Skeletal muscle tissue (tissue), 4 donors: ENCODE data around the gene CLCF1. TPM values are rescaled to one million over a fixed set of nuclear protein-coding genes. Genes with fewer than 3 reads are reported as not detected.

Experiments used
- H3K27ac ChIP-seq: one replicate; pipeline ENCODE4 v1.7.0; 2013; ENCODE audit warnings: mild to moderate bottlenecking, low read depth, low read length, inconsistent platforms
- H3K27me3 ChIP-seq, 3 donors: one replicate each; pipeline ENCODE4 v1.7.0; 2013; ENCODE audit warnings: low read length in 3 of 3; ENCODE audit not compliant: control insufficient read depth in 3 of 3, insufficient read depth in 3 of 3
- H3K36me3 ChIP-seq, 3 donors: one replicate each; pipeline ENCODE4 v1.7.0; 2013; ENCODE audit warnings: low read length in 3 of 3; ENCODE audit not compliant: control insufficient read depth in 3 of 3, insufficient read depth in 3 of 3
- H3K4me1 ChIP-seq, 3 donors: one replicate each; pipeline ENCODE4 v1.7.0; 2013; ENCODE audit warnings: low read length in 3 of 3, mild to moderate bottlenecking in 3 of 3; ENCODE audit not compliant: control insufficient read depth in 3 of 3, insufficient read depth in 3 of 3
- H3K4me3 ChIP-seq, 3 donors: one replicate each; pipeline ENCODE4 v1.7.0; 2013; ENCODE audit warnings: low read length in 3 of 3
- H3K9ac ChIP-seq, 3 donors: one replicate each; pipeline ENCODE4 v1.7.0; 2013; ENCODE audit warnings: low read length in 3 of 3, mild to moderate bottlenecking in 3 of 3, moderate library complexity in 2 of 3, low read depth in 1 of 3
- H3K9me3 ChIP-seq, 3 donors: one replicate each; pipeline ENCODE4 v1.7.0; 2013; ENCODE audit warnings: low read length in 3 of 3; ENCODE audit not compliant: control insufficient read depth in 3 of 3
- total RNA-seq: library from RNA; depleted of rRNA; stranded (reverse); fragments of >200 nt; gene quantifications from one replicate; pipeline ENCODE4 v1.2.3, GENCODE V29; 2014
- donor health status: Osteomylitis.

The CLCF1 gene
- total RNA-seq, 1 donor from 2014 or later, result 1.0 TPM

- peaks cover 16 to 36% (median 27%) of the 10 kb centered on the region in 3 donors for H3K4me1 ChIP-seq
- H3K4me3 ChIP-seq, result no peak overlapping the region
- H3K27me3 ChIP-seq, result peaks cover 15 to 47% (median 42%) of the 10 kb centered on the region in 3 donors
- H3K9me3 ChIP-seq, result no peaks in the 10 kb centered on the region
- no peak overlapping the region for H3K27ac ChIP-seq
- peaks cover 0 to 6% (median 5%) of the 10 kb centered on the region in 3 donors for H3K36me3 ChIP-seq
- H3K9ac ChIP-seq, result no peak overlapping the region
Measured at GRCh38 chr11:67369275-67369674, 4.1 kb downstream of the CLCF1 start.

- H3K36me3 ChIP-seq, result peaks cover 0 to 6% (median 5%) of the 10 kb centered on the region in 3 donors
- H3K9ac ChIP-seq, result no peak overlapping the region
- H3K27ac ChIP-seq, result no peak overlapping the region
- H3K4me1 ChIP-seq, result peaks cover 13 to 30% (median 23%) of the 10 kb centered on the region in 3 donors
- no peak overlapping the region for H3K4me3 ChIP-seq
- peaks cover 11 to 43% (median 37%) of the 10 kb centered on the region in 3 donors for H3K27me3 ChIP-seq
- no peaks in the 10 kb centered on the region for H3K9me3 ChIP-seq
Measured at GRCh38 chr11:67368621-67369020, 4.8 kb downstream of the CLCF1 start.

- Histone ChIP-seq H3K9ac (no peak overlapping the region), H3K36me3 (peaks cover 0 to 6% (median 5%) of the 10 kb centered on the region in 3 donors), H3K4me3 (no peak overlapping the region), H3K27ac (no peak overlapping the region), H3K4me1 (peaks cover 13 to 30% (median 23%) of the 10 kb centered on the region in 3 donors), H3K9me3 (no peaks in the 10 kb centered on the region), H3K27me3 (peaks cover 11 to 43% (median 37%) of the 10 kb centered on the region in 3 donors)
Measured at GRCh38 chr11:67367761-67368227, 5.6 kb downstream of the CLCF1 start.

- Histone ChIP-seq H3K9ac (peak overlapping the region in 1 of 3 donors; percentile 8), H3K27ac (no peak overlapping the region), H3K36me3 (peaks cover 0 to 6% (median 5%) of the 10 kb centered on the region in 3 donors), H3K4me1 (peaks cover 12 to 30% (median 23%) of the 10 kb centered on the region in 3 donors), H3K27me3 (peaks cover 11 to 43% (median 37%) of the 10 kb centered on the region in 3 donors), H3K9me3 (no peaks in the 10 kb centered on the region), H3K4me3 (no peak overlapping the region)
Measured at GRCh38 chr11:67366961-67367760, 6.2 kb downstream of the CLCF1 start.

GRCh38 chr11:67366546-67366945 is 6.9 kb downstream of the CLCF1 start:
- peaks cover 0 to 6% (median 5%) of the 10 kb centered on the region in 3 donors for H3K36me3 ChIP-seq
- H3K9me3 ChIP-seq, result no peaks in the 10 kb centered on the region
- H3K4me1 ChIP-seq, result peaks cover 7 to 24% (median 17%) of the 10 kb centered on the region in 3 donors
- H3K9ac ChIP-seq, result peak overlapping the region in 1 of 3 donors; percentile 8
- H3K4me3 ChIP-seq, result no peak overlapping the region
- peaks cover 11 to 43% (median 34%) of the 10 kb centered on the region in 3 donors for H3K27me3 ChIP-seq
- no peak overlapping the region for H3K27ac ChIP-seq

GRCh38 chr11:67365736-67366444 is 7.5 kb downstream of the CLCF1 start:
- no peak overlapping the region for H3K27ac ChIP-seq
- peaks cover 9 to 38% (median 31%) of the 10 kb centered on the region in 3 donors for H3K27me3 ChIP-seq
- no peak overlapping the region for H3K4me3 ChIP-seq
- H3K36me3 ChIP-seq, result peaks cover 0 to 6% (median 5%) of the 10 kb centered on the region in 3 donors
- H3K9ac ChIP-seq, result peak overlapping the region in 1 of 3 donors; percentile 33
- H3K4me1 ChIP-seq, result peaks cover 7 to 18% (median 13%) of the 10 kb centered on the region in 3 donors
- no peaks in the 10 kb centered on the region for H3K9me3 ChIP-seq

- peaks cover 7 to 14% (median 13%) of the 10 kb centered on the region in 3 donors for H3K4me1 ChIP-seq
- H3K9me3 ChIP-seq, result no peaks in the 10 kb centered on the region
- peaks cover 5 to 32% (median 29%) of the 10 kb centered on the region in 3 donors for H3K27me3 ChIP-seq
- no peak overlapping the region for H3K4me3 ChIP-seq
- H3K9ac ChIP-seq, result no peak overlapping the region
- peaks cover 0 to 6% (median 5%) of the 10 kb centered on the region in 3 donors for H3K36me3 ChIP-seq
- H3K27ac ChIP-seq, result no peak overlapping the region
Measured at GRCh38 chr11:67364783-67365722, 8.3 kb downstream of the CLCF1 start.

- no peak overlapping the region for H3K4me3 ChIP-seq
- H3K27ac ChIP-seq, result no peak overlapping the region
- peaks cover 7 to 13% (median 11%) of the 10 kb centered on the region in 3 donors for H3K4me1 ChIP-seq
- H3K27me3 ChIP-seq, result peaks cover 5 to 25% (median 21%) of the 10 kb centered on the region in 3 donors
- H3K36me3 ChIP-seq, result peaks cover 0 to 6% (median 5%) of the 10 kb centered on the region in 3 donors
- no peak overlapping the region for H3K9ac ChIP-seq
- no peaks in the 10 kb centered on the region for H3K9me3 ChIP-seq
Measured at GRCh38 chr11:67364169-67364568, 9.2 kb downstream of the CLCF1 start.
